SJCRH30 (cell line): ENCODE measurements around the gene RFT1. TPM values are rescaled to one million over a fixed set of nuclear protein-coding genes. Genes with fewer than 3 reads are reported as not detected.

Experiments used
- DNase-seq, 2 experiments: peaks; one replicate each; pipeline ENCODE4 v3.0.0-alpha.2; 2015 to 2020
- H3K27ac ChIP-seq: fragments of 250-450 bp; sonication (Bioruptor Pico); 2 replicates; pipeline ENCODE4 v1.5.1; 2020; ENCODE audit warnings: mild to moderate bottlenecking, moderate library complexity
- H3K27me3 ChIP-seq: fragments of 250-450 bp; sonication (Bioruptor Pico); 2 replicates; pipeline ENCODE4 v1.5.1; 2020; ENCODE audit warnings: mild to moderate bottlenecking, moderate library complexity
- H3K36me3 ChIP-seq: fragments of 250-450 bp; sonication (Bioruptor Pico); 2 replicates; pipeline ENCODE4 v1.5.1; 2020; ENCODE audit warnings: mild to moderate bottlenecking, moderate library complexity
- H3K4me1 ChIP-seq: fragments of 250-450 bp; sonication (Bioruptor Pico); 2 replicates; pipeline ENCODE4 v1.5.1; 2020; ENCODE audit warnings: mild to moderate bottlenecking, moderate library complexity
- H3K4me3 ChIP-seq: fragments of 250-450 bp; sonication (Bioruptor Pico); 2 replicates; pipeline ENCODE4 v1.5.1; 2020; ENCODE audit warnings: mild to moderate bottlenecking, moderate library complexity
- H3K9me3 ChIP-seq: fragments of 250-450 bp; sonication (Bioruptor Pico); replicated peaks from 2 replicates; pipeline ENCODE4 v1.5.1; 2020; ENCODE audit warnings: mild to moderate bottlenecking, moderate library complexity
- total RNA-seq: library from RNA; depleted of rRNA; stranded (reverse); fragments of >200 nt; shearing (Covaris generic); gene quantifications from 2 replicates; pipeline ENCODE4 v1.2.3, GENCODE V29; 2014

The RFT1 gene
- total RNA-seq, 1 experiment from 2014 or later = 22.0 TPM

- DNase-seq = no peak
- no peak overlapping the region for H3K4me3 ChIP-seq
- H3K27ac ChIP-seq = no peak overlapping the region
- H3K27me3 ChIP-seq = peaks cover 2% of the 10 kb centered on the region; the same call in 1 of the 2 replicates
- no peaks in the 10 kb centered on the region for H3K9me3 ChIP-seq
- H3K4me1 ChIP-seq = no peaks in the 10 kb centered on the region
- no peaks in the 10 kb centered on the region for H3K36me3 ChIP-seq
Measured at GRCh38 chr3:53147151-53147902, 17.1 kb upstream of the RFT1 start.

- no peak for DNase-seq
- Histone ChIP-seq H3K27me3 (peaks cover 2% of the 10 kb centered on the region; the same call in 1 of the 2 replicates), H3K9me3 (no peaks in the 10 kb centered on the region), H3K4me1 (no peaks in the 10 kb centered on the region), H3K4me3 (no peak overlapping the region), H3K36me3 (no peaks in the 10 kb centered on the region), H3K27ac (no peak overlapping the region)
Measured at GRCh38 chr3:53146319-53146891, 16.2 kb upstream of the RFT1 start.

- no peaks in the 10 kb centered on the region for H3K9me3 ChIP-seq
- H3K27ac ChIP-seq = no peak overlapping the region
- no peak overlapping the region for H3K4me3 ChIP-seq
- peaks cover 2% of the 10 kb centered on the region; the same call in 1 of the 2 replicates for H3K27me3 ChIP-seq
- H3K4me1 ChIP-seq = no peaks in the 10 kb centered on the region
- H3K36me3 ChIP-seq = no peaks in the 10 kb centered on the region
- no peak for DNase-seq
Measured at GRCh38 chr3:53145713-53146080, 15.5 kb upstream of the RFT1 start.

GRCh38 chr3:53144862-53145712, 14.9 kb upstream of the RFT1 start:
- H3K4me1 ChIP-seq = no peaks in the 10 kb centered on the region
- no peak overlapping the region for H3K27ac ChIP-seq
- peaks cover 1% of the 10 kb centered on the region; the same call in 1 of the 2 replicates for H3K27me3 ChIP-seq
- DNase-seq = no peak
- H3K4me3 ChIP-seq = no peak overlapping the region
- no peaks in the 10 kb centered on the region for H3K9me3 ChIP-seq
- no peaks in the 10 kb centered on the region for H3K36me3 ChIP-seq

- Histone ChIP-seq H3K27me3 (no peaks in the 10 kb centered on the region; the same call in 1 of the 2 replicates), H3K9me3 (no peaks in the 10 kb centered on the region), H3K27ac (no peak overlapping the region), H3K4me1 (no peaks in the 10 kb centered on the region), H3K36me3 (no peaks in the 10 kb centered on the region), H3K4me3 (no peak overlapping the region)
- DNase-seq = no peak
Measured at GRCh38 chr3:53144446-53144845, 14.2 kb upstream of the RFT1 start.

- H3K4me3 ChIP-seq = no peak overlapping the region
- H3K4me1 ChIP-seq = no peaks in the 10 kb centered on the region
- no peaks in the 10 kb centered on the region for H3K9me3 ChIP-seq
- no peak overlapping the region for H3K27ac ChIP-seq
- no peak for DNase-seq
- H3K27me3 ChIP-seq = no peaks in the 10 kb centered on the region; the same call in 1 of the 2 replicates
- H3K36me3 ChIP-seq = no peaks in the 10 kb centered on the region
Measured at GRCh38 chr3:53142986-53143385, 12.8 kb upstream of the RFT1 start.

GRCh38 chr3:53140847-53141845, 10.9 kb upstream of the RFT1 start:
- Histone ChIP-seq H3K27me3 (no peaks in the 10 kb centered on the region), H3K36me3 (no peaks in the 10 kb centered on the region), H3K4me3 (no peak overlapping the region), H3K4me1 (no peaks in the 10 kb centered on the region), H3K27ac (no peak overlapping the region), H3K9me3 (no peaks in the 10 kb centered on the region)
- no peak for DNase-seq

- DNase-seq = no peak
- no peak overlapping the region for H3K4me3 ChIP-seq
- no peaks in the 10 kb centered on the region for H3K36me3 ChIP-seq
- no peaks in the 10 kb centered on the region for H3K9me3 ChIP-seq
- no peak overlapping the region for H3K27ac ChIP-seq
- H3K27me3 ChIP-seq = no peaks in the 10 kb centered on the region
- H3K4me1 ChIP-seq = no peaks in the 10 kb centered on the region
Measured at GRCh38 chr3:53139906-53140846, 9.9 kb upstream of the RFT1 start.

GRCh38 chr3:53137835-53138446, 7.7 kb upstream of the RFT1 start:
- Histone ChIP-seq H3K27ac (no peak overlapping the region), H3K27me3 (no peaks in the 10 kb centered on the region), H3K4me1 (no peaks in the 10 kb centered on the region), H3K4me3 (no peak overlapping the region), H3K9me3 (no peaks in the 10 kb centered on the region), H3K36me3 (no peaks in the 10 kb centered on the region)
- no peak for DNase-seq

GRCh38 chr3:53137221-53137620, 7.0 kb upstream of the RFT1 start:
- Histone ChIP-seq H3K27me3 (no peaks in the 10 kb centered on the region), H3K27ac (no peak overlapping the region), H3K9me3 (no peaks in the 10 kb centered on the region), H3K4me1 (no peaks in the 10 kb centered on the region), H3K36me3 (no peaks in the 10 kb centered on the region), H3K4me3 (no peak overlapping the region)
- no peak for DNase-seq

GRCh38 chr3:53134631-53135232, 4.5 kb upstream of the RFT1 start:
- no peaks in the 10 kb centered on the region for H3K4me1 ChIP-seq
- DNase-seq = peak; percentile 58 to 69
- H3K9me3 ChIP-seq = no peaks in the 10 kb centered on the region
- no peaks in the 10 kb centered on the region for H3K36me3 ChIP-seq
- no peak overlapping the region for H3K27ac ChIP-seq
- H3K27me3 ChIP-seq = no peaks in the 10 kb centered on the region
- no peak overlapping the region for H3K4me3 ChIP-seq

GRCh38 chr3:53132347-53132746, 2.1 kb upstream of the RFT1 start:
- DNase-seq = no peak
- Histone ChIP-seq H3K4me1 (peaks cover 3% of the 10 kb centered on the region), H3K9me3 (no peaks in the 10 kb centered on the region), H3K36me3 (no peaks in the 10 kb centered on the region), H3K27ac (no peak overlapping the region), H3K4me3 (no peak overlapping the region), H3K27me3 (no peaks in the 10 kb centered on the region)

GRCh38 chr3:53131096-53131495, 861 bp upstream of the RFT1 start:
- no peak for DNase-seq
- H3K27me3 ChIP-seq = no peaks in the 10 kb centered on the region
- no peaks in the 10 kb centered on the region for H3K36me3 ChIP-seq
- H3K27ac ChIP-seq = no peak overlapping the region
- no peaks in the 10 kb centered on the region for H3K9me3 ChIP-seq
- H3K4me3 ChIP-seq = peak overlapping the region; percentile 76
- peaks cover 3% of the 10 kb centered on the region for H3K4me1 ChIP-seq
